Medulla oblongata (tissue), 1 donor: ENCODE data around the gene DCAF5.

Source experiments
- DNase-seq: peaks from one replicate; pipeline ENCODE4 v3.0.0-alpha.2; 2015; ENCODE audit errors: extremely low spot score

Gene DCAF5

DNA sequence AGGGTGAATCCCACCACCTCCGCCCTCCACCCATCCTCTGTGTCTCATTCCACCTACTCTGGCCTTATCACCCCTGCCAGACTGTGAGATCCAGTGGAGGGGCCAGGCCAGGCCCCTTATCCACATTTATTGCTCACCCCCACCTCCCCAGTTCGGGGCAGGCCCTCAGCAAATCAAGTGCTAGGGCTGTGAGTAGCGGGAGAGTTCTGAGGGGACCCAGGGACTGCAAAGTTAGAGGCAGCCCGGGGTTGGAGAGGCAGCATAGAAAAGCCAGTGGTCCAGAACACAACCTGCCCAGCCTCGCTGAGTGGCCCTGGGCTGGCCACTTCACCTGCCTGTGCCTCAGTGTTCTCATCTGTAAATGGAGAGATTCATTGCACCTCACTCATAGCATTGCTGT is 146.6 kb downstream of the DCAF5 start:
- DNase-seq = no peak

DNA sequence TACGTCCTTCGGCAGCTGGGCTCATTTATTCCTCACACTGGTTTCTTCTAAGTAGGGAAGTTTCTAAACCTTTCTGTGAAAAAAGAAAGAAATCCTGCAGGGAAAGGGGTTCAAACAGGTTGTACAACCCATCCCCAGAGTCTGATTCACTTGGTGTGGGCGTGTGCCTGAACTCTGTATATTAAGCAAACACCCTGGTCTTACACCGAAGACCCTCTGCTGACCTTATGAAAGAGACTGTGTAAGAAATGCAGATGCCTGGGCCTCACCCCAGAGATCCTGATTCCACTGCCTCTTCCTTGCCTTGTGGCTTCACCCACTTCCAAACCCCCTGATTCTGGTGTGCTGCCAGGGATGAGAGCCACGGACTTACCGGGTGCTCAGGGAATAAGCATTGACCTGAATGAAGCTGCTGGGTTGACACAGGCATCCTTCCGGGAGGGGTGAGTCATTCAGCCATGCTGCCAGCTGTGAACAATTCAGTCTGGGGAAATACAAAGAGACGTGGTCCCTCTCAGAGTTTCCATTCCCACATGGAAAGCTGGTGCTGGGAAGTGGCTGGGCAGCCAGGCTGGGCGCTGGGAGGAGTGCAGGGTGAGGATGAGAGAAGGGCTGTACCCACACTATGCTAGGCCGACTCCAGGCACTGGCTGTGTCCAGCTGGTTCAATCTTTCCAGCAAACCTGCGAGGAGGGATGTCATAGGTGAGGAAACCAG is 147.3 kb downstream of the DCAF5 start:
- no peak for DNase-seq

DNA sequence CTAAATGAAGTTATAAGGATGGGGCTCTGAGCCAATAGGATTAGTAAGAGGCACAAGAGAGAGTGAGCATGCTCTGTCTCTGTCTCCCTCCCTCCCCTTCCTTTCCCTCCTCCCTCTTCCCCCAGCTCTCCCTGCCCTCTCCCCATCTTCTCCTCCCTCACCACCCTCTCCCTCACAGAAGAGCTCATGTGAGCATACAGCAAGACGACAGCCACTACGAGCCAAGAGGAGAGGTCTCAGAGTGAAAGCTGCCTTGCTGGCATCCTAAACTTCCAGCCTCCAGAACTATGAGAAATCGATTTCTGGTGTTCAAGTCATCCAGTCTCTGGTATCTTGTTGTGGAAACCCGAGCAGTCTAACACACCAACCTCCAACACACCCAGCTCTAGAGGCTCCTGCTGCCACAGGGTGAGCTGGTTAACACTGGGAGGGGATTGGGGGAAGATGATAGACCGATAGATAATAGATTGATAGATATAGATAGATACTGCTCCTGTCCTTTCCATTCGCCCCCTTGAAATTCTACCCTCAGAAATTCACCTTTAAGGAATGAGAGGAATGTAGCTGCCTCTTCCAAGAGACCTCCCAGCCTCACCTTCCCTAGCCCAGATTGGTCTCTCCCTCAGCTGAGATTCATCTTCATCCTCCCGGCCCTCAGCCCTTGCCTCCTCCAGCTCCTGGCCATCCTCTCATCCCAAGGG is 148.0 kb downstream of the DCAF5 start:
- DNase-seq = no peak

DNA sequence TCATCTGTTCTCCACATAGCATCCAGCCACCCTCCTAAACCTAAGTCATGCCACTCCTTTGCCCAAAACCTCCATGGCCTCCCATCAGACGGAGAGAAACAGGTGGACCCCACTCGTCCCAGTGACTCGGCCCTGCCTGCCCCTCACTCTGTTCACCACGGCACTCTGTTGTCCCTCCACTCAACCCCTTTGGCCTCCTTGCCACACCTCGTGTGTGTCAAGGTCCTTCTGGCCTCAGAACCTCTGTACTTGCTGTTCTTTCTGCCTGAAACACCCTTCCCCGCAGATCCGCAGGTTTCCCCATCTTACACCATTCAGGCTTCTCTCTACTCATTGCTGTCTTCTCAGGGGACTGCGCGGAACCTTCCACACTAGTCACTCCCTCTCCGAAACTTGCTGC is 149.3 kb downstream of the DCAF5 start:
- DNase-seq = no peak

DNA sequence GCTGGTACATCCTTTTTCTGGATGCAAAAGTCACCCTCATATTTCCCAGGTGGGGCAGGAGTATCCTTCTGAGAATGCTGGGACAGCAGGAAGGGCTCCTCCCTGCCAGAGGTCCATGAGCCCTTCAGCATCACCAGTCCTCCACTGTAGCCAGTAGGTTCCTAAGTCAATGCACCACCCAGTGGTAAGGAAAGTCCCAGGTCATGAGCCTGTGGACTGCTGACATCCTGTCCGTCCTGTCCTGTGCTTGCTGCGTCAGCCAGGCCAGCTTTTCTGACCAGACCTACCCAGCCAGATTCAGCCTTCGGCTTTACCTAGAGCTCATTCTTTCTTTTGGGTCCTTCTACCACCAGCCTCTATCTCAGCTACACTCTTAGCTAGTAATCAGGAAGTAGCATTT is 150.8 kb downstream of the DCAF5 start:
- DNase-seq = no peak

DNA sequence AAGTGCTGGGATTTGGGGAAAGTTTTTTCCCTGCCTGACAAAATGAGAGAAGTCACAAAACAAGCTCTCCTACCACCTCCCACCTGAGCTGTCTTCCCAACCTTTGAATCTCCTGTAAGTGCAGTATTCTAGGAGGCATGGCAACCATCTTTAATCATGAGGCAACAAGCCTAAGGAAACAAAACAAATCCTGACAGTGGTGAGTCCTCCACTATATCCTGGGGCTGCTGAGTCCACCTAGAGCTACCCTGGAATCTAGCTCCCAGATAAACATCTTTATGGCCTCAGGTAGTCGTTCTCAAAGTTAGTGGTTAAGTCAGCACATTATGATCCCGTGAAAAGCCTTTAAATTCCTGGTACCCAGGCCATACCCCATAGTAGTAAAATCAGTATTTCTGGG is 151.5 kb downstream of the DCAF5 start:
- no peak for DNase-seq
